HT1080 (cell line): ENCODE data around the gene SMG7. TPM values are rescaled to one million over a fixed set of nuclear protein-coding genes. Genes with fewer than 3 reads are reported as not detected.

ENCODE experiments used
- DNase-seq: peaks from one replicate; pipeline ENCODE4 v3.0.0-alpha.2; 2015; ENCODE audit warnings: low read depth
- total RNA-seq: library from RNA; depleted of rRNA; stranded (reverse); fragments of >200 nt; shearing (Covaris generic); gene quantifications from 2 replicates; pipeline ENCODE4 v1.2.3, GENCODE V29; 2014

The SMG7 gene
- total RNA-seq, 1 experiment from 2014 or later, result 19.0 TPM

- no peak for DNase-seq
Observed at GRCh38 chr1:183565261-183565660, 93.0 kb downstream of the SMG7 start.

DNA sequence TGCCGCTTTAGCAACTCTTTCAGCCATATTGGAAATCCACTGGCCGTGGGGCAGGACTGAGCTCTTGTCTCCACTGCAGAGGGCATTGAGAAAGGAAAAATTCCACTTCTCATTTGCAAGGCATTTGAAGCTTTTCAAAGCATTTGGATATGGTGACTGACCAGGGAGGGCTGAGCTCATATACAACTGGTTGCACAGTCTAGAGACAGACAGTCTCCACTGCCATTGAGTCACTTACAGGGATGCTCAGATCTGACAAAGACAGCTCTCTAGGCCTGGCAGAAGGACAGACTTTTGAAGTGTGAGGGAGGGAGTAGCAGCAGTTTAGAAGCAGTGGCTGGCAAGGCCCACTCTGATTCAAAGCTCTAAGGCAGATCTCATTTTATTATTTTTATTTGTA lies 93.7 kb downstream of the SMG7 start:
- DNase-seq, result no peak

DNA sequence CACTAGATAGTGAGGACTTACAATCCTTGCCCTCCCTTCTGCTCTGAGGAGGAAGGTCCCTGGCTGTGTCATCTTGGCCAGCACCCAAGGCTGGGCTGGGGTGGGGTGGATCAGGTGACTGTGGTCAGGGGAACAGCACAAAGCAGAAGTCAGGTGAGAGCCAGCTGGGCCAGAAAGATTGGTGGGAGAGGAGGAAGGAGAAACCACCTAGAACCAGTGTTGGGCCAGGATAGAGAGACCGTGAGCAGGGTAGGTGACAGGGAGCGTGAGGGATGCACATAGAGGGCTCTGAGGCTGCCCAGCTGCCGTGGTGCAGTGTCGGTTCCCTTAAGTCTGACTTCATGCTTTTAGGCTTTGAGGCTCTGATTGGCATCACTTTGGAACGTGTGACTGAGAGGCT lies 95.3 kb downstream of the SMG7 start:
- DNase-seq, result peak; percentile 72

DNA sequence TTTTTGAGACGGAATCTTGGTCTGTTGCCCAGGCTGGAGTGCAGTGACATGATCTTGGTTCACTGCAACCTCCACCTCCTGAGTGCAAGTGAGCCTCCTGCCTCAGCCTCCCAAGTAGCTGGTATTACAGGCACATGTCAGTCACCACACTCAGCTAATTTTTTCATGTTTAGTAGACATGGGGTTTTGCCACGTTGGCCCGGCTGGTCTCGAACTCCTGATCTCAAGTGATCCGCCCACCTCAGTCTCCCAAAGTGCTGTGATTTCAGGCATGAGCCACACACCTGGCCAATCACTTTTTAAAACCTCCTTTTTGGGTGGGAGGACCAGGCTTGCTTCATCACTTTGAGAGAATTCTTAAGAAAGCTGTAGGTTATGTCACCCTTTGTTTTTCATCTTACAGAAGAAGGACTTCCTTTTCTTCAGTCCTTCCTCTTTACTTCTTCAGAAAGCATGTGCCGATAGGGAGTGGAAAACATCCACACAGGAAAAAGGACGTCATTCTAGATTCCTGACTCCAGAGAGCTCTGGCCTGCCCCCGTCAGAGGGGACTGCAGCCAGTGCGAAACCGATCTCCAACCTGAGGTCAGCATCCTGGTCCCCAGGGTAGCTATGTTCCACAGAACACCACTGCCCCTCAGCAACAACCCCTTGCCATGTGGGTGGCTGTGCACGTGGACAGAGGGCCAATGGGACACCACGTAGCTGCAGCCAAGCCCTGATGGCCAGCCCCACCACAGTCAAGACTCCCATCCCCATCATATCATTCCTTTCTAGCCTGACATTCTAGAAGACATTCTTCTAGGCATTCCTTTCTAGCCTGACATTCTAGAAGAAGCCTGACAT lies 96.1 kb downstream of the SMG7 start:
- DNase-seq, result no peak

DNA sequence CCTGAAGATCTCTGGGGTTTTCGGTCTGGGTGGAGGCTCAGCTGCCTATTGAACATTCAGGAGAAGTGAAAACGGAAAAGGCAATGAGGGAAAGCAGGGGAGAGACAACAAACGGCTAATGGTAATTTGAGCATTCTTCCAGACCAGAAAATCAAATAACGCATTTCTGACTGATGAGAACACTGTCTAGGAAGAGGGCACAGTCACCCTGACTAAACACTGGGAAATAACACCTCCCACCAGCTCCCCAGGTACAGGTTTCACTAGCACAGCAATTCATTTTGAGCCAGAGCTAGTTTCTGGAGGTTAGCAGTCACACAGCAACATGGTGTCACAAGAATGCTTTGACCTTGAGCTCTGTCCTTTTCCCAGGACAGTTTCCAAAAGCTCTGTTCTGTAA lies 96.8 kb downstream of the SMG7 start:
- DNase-seq, result peak; percentile 66

DNA sequence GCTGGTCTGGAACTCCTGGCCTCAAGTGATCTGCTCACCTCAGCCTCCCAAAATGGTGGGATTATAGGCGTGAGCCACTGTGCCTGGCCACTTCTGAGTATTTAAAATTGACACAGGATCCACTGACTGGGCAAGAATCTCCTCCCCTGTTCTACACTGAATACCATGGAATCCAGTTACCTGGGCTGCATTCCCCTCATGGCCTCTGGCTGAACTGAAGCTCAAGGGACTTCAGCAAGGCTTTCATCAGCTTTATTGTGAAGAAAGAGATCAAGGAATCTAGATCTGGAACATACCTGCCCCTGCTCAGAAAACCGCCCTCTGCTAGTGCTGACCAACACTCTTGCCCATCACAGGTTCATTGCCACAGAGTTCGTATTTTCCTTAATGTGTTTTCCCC lies 97.5 kb downstream of the SMG7 start:
- DNase-seq, result no peak

- no peak for DNase-seq
Observed at GRCh38 chr1:183570451-183570850, 98.2 kb downstream of the SMG7 start.

GRCh38 chr1:183571678-183572268 lies 99.5 kb downstream of the SMG7 start:
- peak; percentile 55 for DNase-seq

DNA sequence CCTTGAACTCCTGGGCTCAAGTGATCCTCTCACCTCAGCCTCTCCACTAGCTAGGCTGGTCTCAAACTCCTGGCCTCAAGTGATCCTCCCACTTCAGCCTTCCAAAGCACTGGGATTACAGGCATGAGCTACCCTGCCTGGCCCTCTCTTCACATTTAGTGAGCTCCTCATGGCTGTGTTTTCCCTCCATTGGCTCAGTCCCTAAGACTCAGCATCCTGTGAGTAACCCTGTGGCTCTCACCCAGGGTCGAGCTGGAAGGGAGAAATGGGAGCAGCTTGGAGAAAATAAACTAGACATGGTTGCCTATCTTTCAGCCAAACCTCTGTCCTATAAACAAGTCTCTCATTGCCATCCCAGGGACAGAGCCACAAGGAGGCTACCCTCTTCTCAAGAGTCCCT lies 100.4 kb downstream of the SMG7 start:
- DNase-seq, result peak; percentile 36

GRCh38 chr1:183575606-183576005 lies 103.3 kb downstream of the SMG7 start:
- DNase-seq, result no peak

- no peak for DNase-seq
Observed at GRCh38 chr1:183576537-183576936, 104.2 kb downstream of the SMG7 start.

GRCh38 chr1:183577897-183578465 lies 105.7 kb downstream of the SMG7 start:
- no peak for DNase-seq

DNA sequence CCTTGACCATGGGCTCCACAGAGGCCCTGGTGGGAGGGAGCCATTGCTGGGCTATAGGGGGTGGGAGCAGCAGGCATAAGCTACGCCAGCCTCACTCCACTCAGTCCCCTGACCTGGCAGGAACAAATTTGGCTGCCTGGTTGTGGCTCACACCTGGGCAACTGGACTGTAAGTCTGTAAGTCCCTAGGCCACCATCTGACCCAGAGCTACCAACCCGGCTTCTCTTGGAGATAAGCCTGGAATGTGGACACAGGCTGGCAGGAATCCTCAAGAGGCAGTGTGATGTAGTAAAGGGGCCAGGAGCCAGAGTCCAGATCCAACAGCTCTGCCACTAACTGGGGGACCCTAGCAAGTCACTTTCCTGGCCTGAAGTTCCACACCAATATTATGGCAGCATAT lies 106.6 kb downstream of the SMG7 start:
- no peak for DNase-seq

DNA sequence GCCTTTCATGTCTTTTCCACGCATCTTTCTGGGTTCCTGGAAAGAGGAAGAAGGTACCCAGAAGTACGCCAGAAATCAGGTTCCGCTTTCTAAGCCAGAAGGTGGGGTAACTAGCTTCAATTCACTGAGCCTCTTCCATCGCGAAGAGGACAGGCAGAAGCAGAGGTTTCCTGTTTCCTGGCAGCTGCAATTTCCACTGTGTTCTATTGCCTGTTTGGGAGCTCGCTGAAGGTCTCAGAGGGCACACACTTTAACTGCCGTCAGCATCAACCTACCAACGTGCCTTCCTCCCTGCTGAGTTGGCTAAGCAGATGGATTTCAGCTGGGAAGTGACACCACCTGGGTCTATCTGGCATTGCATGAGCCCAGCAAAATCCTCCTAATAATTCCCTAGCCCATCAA lies 108.0 kb downstream of the SMG7 start:
- peak; percentile 34 for DNase-seq

GRCh38 chr1:183582021-183582713 lies 109.9 kb downstream of the SMG7 start:
- no peak for DNase-seq

DNA sequence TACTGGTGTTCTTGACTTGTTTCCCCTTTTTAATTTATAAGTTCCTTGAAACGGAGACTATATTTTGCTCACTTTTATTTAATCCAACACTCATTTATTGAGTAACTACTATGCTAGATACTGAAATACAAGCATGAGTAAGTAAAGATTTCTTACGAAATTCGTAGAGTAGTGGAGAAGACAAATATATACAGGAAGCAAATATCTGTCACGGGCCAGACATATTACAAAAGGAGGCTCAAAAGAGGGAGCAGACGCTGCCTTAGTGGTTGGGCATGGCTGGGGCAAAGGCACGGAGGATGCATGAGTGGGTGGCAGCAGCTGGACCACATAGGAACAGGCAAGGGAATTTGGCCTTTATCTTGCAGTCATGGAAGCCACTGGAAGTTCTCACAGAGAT lies 111.2 kb downstream of the SMG7 start:
- no peak for DNase-seq

DNA sequence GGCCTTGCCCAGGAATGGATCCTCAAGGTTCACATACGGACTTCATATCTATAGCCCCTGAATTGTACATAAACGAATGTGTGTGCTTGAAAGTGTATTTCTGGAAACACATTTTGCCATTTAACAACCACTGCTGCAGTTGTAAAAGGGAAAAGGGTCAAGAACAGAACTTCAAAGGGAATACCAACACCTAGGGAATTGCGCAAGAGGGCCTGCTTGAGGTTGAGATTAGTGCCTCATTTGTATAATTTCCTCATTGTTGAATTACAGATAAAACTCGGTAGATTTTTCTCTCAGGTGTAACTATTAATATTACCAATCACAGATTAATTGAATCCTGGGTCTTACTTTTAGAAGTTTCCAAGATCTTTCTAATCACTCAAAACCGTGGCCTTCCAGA lies 111.8 kb downstream of the SMG7 start:
- no peak for DNase-seq

DNA sequence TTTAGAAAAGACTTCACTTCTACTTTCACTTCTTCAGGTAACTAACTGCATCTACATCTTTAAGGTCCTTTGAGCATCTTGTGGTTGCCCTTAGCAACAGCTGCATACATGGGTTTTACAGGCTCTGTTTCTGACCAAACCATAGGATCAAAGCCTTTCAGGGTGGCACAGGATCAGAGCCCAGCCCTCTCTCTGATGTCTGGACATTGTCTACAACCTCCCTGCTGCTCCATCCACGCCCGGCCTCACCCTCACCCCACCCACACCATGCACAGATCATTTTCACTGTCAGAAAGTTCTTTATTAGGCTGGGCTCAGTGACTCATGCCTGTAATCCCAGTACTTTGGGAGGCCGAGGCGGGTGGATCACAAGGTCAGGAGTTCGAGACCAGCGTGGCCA lies 112.7 kb downstream of the SMG7 start:
- no peak for DNase-seq

DNA sequence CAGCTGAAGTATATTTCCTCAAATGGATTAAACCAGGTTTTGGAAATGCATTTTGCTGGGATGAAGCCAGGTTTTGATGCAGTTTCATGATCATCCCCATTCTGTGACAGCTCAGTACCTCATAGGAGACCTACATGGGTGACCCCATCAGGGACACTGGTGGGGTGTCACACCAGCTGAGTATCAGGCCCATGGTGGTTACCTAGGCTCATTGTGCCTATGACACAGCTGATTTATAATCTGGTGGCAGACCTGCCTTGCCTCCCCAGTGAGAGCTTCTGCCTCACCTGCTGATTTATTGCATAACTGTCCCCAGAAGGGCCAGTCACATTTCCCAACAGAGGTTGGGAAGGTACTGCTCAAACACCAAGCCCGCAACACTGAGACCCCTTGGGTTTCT lies 114.2 kb downstream of the SMG7 start:
- no peak for DNase-seq

DNA sequence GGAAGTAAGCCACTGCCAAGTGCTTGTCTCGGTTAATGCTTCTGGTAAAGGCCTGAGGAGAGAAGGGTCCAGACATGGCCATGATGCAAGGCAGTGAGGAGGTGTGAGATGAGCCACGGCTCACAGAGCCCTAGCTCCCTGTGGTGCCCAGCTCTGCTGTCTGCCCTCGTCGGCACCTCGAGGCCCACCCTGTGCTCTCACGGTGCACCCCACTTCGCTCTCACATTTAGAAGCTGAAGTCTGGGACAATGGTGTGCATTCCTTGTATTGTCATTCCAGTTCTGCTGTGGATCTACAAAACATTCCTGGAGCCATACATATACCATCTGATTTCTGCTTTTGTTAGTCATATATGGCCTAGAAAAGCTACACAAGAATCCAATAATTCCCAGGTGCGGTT lies 114.6 kb downstream of the SMG7 start:
- no peak for DNase-seq

- no peak for DNase-seq
Observed at GRCh38 chr1:183588827-183589226, 116.5 kb downstream of the SMG7 start.

DNA sequence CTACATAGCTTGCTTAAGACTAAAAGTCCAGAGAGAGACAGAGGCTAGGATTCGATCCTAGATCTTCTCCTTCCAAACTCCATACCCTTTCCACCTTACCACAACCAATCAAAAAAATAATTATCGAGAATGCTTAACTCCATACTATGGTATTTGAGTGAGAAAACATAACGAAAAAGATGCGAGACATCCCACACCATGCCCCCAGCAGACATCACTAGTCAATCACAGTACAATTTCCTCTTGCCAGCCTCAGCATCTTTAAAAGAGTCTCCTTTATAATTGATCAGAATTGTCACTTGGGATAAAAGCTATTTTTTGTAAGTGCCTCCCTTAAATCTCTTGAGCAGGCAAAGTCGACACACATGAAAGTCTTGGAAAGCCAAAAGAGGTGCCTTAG lies 117.1 kb downstream of the SMG7 start:
- no peak for DNase-seq
